Neural cell (in vitro differentiated cells): Measurements from ENCODE around the gene KCNH2. TPM values are rescaled to one million over a fixed set of nuclear protein-coding genes. Genes with fewer than 3 reads are reported as not detected.

Experiments used
- H2AFZ ChIP-seq: fragments of 200-600, 300-800 bp; sonication (generic), shearing (Covaris generic); 2 replicates; pipeline ENCODE4 v1.6.0; 2014; ENCODE audit warnings: low read depth, mild to moderate bottlenecking, antibody characterized with exemption, low read length, moderate library complexity
- H3F3A ChIP-seq: fragments of 200-600 bp; shearing (Covaris generic); 2 replicates; pipeline ENCODE4 v1.6.1; 2016; ENCODE audit warnings: mild to moderate bottlenecking, moderate library complexity, mixed read lengths, antibody characterized with exemption, low read length; ENCODE audit not compliant: insufficient read depth, poor library complexity, severe bottlenecking
- H3K27ac ChIP-seq: fragments of 200-600, 300-800 bp; sonication (generic), shearing (Covaris generic); 2 replicates; pipeline ENCODE4 v1.5.1; 2014; ENCODE audit warnings: mild to moderate bottlenecking, low read length, moderate library complexity
- H3K27me3 ChIP-seq: fragments of 300-800, 200-600 bp; sonication (generic), shearing (Covaris generic); 2 replicates; pipeline ENCODE4 v1.6.0; 2014; ENCODE audit warnings: mild to moderate bottlenecking, low read depth, low read length, moderate library complexity; ENCODE audit not compliant: insufficient read depth
- H3K36me3 ChIP-seq: fragments of 300-800, 200-600 bp; sonication (generic), shearing (Covaris generic); 2 replicates; pipeline ENCODE4 v1.5.1; 2014; ENCODE audit warnings: mild to moderate bottlenecking, antibody characterized with exemption, low read length, moderate library complexity; ENCODE audit not compliant: insufficient read depth
- H3K4me2 ChIP-seq: fragments of 300-800, 200-600 bp; sonication (generic), shearing (Covaris generic); 2 replicates; pipeline ENCODE4 v1.6.0; 2014; ENCODE audit warnings: mild to moderate bottlenecking, low read length
- H3K4me3 ChIP-seq: fragments of 300-800, 200-600 bp; sonication (generic), shearing (Covaris generic); 2 replicates; pipeline ENCODE4 v1.5.1; 2014; ENCODE audit warnings: mild to moderate bottlenecking, low read length, moderate library complexity
- H3K79me2 ChIP-seq: fragments of 200-600 bp; shearing (Covaris generic); replicated peaks from 2 replicates; pipeline ENCODE4 v1.6.0; 2014; ENCODE audit warnings: mild to moderate bottlenecking, low read length, moderate library complexity; ENCODE audit not compliant: insufficient read depth
- H3K9ac ChIP-seq: fragments of 300-800, 200-600 bp; sonication (generic), shearing (Covaris generic); 2 replicates; pipeline ENCODE4 v1.6.1; 2016; ENCODE audit warnings: mild to moderate bottlenecking, low read length, mixed read lengths
- H3K9me2 ChIP-seq: fragments of 200-600 bp; shearing (Covaris generic); 2 replicates; pipeline ENCODE4 v1.6.1; 2016; ENCODE audit warnings: mild to moderate bottlenecking, low read length, mixed read lengths; ENCODE audit not compliant: insufficient read depth
- H3K9me3 ChIP-seq: fragments of 200-600, 300-800 bp; sonication (generic), shearing (Covaris generic); 2 replicates; pipeline ENCODE4 v1.6.1; 2016; ENCODE audit warnings: mild to moderate bottlenecking, mixed run types, low read length, moderate library complexity, mixed read lengths
- H4K20me1 ChIP-seq: fragments of 200-600 bp; shearing (Covaris generic); 2 replicates; pipeline ENCODE4 v1.6.1; 2016; ENCODE audit warnings: mild to moderate bottlenecking, mixed run types; ENCODE audit not compliant: insufficient read depth
- EP300 ChIP-seq: fragments of 450-650 bp; conservative IDR thresholded peaks from 2 replicates; pipeline ENCODE4 v1.6.1; 2014; ENCODE audit warnings: antibody characterized with exemption, mild to moderate bottlenecking, moderate library complexity; ENCODE audit not compliant: poor library complexity, severe bottlenecking
- EZH2 ChIP-seq: fragments of 200-600, 300-800 bp; shearing (Covaris generic), sonication (generic); IDR thresholded peaks from 2 replicates; pipeline ENCODE4 v1.6.1; 2014; ENCODE audit warnings: antibody characterized with exemption, low read length, borderline replicate concordance, mild to moderate bottlenecking; ENCODE audit not compliant: insufficient read depth, poor library complexity, severe bottlenecking
- MXI1 ChIP-seq: fragments of 450-650 bp; conservative IDR thresholded peaks from 2 replicates; pipeline ENCODE4 v1.6.1; 2014; ENCODE audit warnings: antibody characterized with exemption, mild to moderate bottlenecking; ENCODE audit not compliant: poor library complexity, severe bottlenecking
- POLR2AphosphoS5 ChIP-seq: IDR thresholded peaks from 2 replicates; pipeline ENCODE4 v1.6.1; 2012
- RAD21 ChIP-seq: fragments of 450-650 bp; conservative IDR thresholded peaks from 2 replicates; pipeline ENCODE4 v1.6.1; 2014; ENCODE audit warnings: antibody characterized with exemption, mild to moderate bottlenecking, moderate library complexity
- SMC3 ChIP-seq: fragments of 450-650 bp; conservative IDR thresholded peaks from 2 replicates; pipeline ENCODE4 v1.6.1; 2014; ENCODE audit warnings: antibody characterized with exemption, mild to moderate bottlenecking, moderate library complexity; ENCODE audit not compliant: poor library complexity
- TAF1 ChIP-seq: IDR thresholded peaks from 2 replicates; pipeline ENCODE4 v1.6.1; 2012; ENCODE audit warnings: low read depth
- polyA plus RNA-seq: library from polyadenylated mRNA; depleted of rRNA; stranded (reverse); fragments of >200 nt; gene quantifications from 2 replicates; pipeline ENCODE4 v1.2.3, GENCODE V29; 2014
- TF ChIP-seq, protein P1 (sequence below): IDR thresholded peaks from 2 replicates; pipeline ENCODE4 v1.6.1; 2012; ENCODE audit warnings: borderline replicate concordance
- TF ChIP-seq, protein P2 (sequence below): fragments of 450-650 bp; IDR thresholded peaks from 2 replicates; pipeline ENCODE4 v1.5.1; 2014; ENCODE audit warnings: antibody characterized with exemption, mild to moderate bottlenecking, moderate library complexity; ENCODE audit not compliant: poor library complexity, severe bottlenecking

Gene KCNH2
- polyA plus RNA-seq, 1 donor from 2014 or later = 24.4 TPM

DNA sequence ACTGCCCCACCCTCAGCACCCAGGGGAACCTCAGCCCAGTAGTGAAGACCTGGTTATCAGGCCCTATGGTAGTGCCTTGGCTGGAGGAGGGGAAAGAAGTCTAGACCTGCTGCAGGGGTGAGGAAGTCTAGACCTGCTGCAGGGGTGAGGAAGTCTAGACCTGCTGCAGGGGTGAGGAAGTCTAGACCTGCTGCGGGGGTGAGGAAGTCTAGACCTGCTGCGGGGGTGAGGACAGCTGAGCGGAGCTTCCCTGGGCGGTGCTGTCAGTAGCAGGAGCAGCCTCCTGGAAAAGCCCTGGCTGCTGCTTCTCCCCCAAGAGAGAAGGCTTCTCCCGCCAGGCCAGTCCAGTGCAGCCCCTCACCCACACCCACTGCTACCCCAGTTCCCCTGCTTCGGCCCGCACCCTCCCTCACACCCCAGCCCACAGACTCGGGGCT, 19.0 kb upstream of the KCNH2 start:
- H4K20me1 ChIP-seq = no peaks in the 10 kb centered on the region
- H3K4me2 ChIP-seq = no peak overlapping the region

DNA sequence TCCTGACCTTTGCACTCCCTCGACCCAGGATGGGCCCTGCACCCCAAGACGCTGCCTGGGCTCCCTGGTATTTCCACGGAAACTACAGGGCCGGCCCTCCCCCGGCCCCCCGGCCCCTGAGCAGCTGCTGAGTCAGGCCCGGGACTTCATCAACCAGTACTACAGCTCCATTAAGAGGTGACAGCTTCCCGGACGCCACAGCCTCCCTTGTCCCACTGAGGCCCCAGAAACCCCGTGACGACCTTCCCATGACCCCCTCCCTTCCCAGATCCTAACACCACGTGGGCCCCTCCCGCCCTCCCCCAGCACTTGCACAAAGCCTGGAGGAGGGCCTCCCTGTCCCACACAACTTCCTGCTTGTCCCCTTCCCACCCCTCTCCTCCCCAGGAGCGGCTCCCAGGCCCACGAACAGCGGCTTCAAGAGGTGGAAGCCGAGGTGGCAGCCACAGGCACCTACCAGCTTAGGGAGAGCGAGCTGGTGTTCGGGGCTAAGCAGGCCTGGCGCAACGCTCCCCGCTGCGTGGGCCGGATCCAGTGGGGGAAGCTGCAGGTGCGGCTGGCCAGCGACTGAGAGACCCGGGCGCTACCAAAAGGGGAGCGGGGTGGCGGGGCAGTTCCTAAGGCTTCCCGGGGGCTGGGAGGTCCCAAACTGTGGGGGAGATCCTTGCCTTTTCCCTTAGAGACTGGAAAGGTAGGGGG, 18.4 kb upstream of the KCNH2 start:
- TF ChIP-seq SMC3 (no peak), POLR2AphosphoS5 (no peak), RAD21 (no peak), MXI1 (no peak), EP300 (no peak), EZH2 (no peak), TAF1 (no peak)
- TF ChIP-seq, protein P1, sequence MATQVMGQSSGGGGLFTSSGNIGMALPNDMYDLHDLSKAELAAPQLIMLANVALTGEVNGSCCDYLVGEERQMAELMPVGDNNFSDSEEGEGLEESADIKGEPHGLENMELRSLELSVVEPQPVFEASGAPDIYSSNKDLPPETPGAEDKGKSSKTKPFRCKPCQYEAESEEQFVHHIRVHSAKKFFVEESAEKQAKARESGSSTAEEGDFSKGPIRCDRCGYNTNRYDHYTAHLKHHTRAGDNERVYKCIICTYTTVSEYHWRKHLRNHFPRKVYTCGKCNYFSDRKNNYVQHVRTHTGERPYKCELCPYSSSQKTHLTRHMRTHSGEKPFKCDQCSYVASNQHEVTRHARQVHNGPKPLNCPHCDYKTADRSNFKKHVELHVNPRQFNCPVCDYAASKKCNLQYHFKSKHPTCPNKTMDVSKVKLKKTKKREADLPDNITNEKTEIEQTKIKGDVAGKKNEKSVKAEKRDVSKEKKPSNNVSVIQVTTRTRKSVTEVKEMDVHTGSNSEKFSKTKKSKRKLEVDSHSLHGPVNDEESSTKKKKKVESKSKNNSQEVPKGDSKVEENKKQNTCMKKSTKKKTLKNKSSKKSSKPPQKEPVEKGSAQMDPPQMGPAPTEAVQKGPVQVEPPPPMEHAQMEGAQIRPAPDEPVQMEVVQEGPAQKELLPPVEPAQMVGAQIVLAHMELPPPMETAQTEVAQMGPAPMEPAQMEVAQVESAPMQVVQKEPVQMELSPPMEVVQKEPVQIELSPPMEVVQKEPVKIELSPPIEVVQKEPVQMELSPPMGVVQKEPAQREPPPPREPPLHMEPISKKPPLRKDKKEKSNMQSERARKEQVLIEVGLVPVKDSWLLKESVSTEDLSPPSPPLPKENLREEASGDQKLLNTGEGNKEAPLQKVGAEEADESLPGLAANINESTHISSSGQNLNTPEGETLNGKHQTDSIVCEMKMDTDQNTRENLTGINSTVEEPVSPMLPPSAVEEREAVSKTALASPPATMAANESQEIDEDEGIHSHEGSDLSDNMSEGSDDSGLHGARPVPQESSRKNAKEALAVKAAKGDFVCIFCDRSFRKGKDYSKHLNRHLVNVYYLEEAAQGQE = no peak
- TF ChIP-seq, protein P2, sequence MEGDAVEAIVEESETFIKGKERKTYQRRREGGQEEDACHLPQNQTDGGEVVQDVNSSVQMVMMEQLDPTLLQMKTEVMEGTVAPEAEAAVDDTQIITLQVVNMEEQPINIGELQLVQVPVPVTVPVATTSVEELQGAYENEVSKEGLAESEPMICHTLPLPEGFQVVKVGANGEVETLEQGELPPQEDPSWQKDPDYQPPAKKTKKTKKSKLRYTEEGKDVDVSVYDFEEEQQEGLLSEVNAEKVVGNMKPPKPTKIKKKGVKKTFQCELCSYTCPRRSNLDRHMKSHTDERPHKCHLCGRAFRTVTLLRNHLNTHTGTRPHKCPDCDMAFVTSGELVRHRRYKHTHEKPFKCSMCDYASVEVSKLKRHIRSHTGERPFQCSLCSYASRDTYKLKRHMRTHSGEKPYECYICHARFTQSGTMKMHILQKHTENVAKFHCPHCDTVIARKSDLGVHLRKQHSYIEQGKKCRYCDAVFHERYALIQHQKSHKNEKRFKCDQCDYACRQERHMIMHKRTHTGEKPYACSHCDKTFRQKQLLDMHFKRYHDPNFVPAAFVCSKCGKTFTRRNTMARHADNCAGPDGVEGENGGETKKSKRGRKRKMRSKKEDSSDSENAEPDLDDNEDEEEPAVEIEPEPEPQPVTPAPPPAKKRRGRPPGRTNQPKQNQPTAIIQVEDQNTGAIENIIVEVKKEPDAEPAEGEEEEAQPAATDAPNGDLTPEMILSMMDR = no peak
- H3K79me2 ChIP-seq = no peaks in the 10 kb centered on the region
- no peaks in the 10 kb centered on the region for H3K36me3 ChIP-seq
- H3K27ac ChIP-seq = no peak overlapping the region
- no peaks in the 10 kb centered on the region for H3K9me2 ChIP-seq
- no peak overlapping the region for H3K9ac ChIP-seq
- no peaks in the 10 kb centered on the region for H3K9me3 ChIP-seq
- H3K4me3 ChIP-seq = no peak overlapping the region
- no peaks in the 10 kb centered on the region for H4K20me1 ChIP-seq
- no peaks in the 10 kb centered on the region for H3K27me3 ChIP-seq
- no peak overlapping the region for H3K4me2 ChIP-seq
- no peak overlapping the region for H2AFZ ChIP-seq
- no peaks in the 10 kb centered on the region for H3F3A ChIP-seq

More for the DNA sequence above, 19.0 kb upstream of the KCNH2 start:
- Histone ChIP-seq H3K27me3 (no peaks in the 10 kb centered on the region), H3K9ac (no peak overlapping the region), H3F3A (no peaks in the 10 kb centered on the region), H3K9me2 (no peaks in the 10 kb centered on the region), H3K79me2 (no peaks in the 10 kb centered on the region), H3K27ac (no peak overlapping the region), H3K4me3 (no peak overlapping the region), H3K9me3 (no peaks in the 10 kb centered on the region), H3K36me3 (no peaks in the 10 kb centered on the region), H2AFZ (no peak overlapping the region)
- TF ChIP-seq TAF1 (no peak), SMC3 (no peak), EZH2 (no peak), MXI1 (no peak), POLR2AphosphoS5 (no peak), RAD21 (no peak), EP300 (no peak)
- TF ChIP-seq, protein P1 = no peak
- TF ChIP-seq, protein P2 = no peak
